GM21360 (cell line): ENCODE measurements around the gene BTG4.

Source experiments
- ATAC-seq: cut with Tn5 transposase; IDR thresholded peaks from one replicate; pipeline ENCODE4 v1.9.1; 2021; ENCODE audit warnings: mild to moderate bottlenecking, moderate library complexity; ENCODE audit not compliant: unreplicated experiment

Gene BTG4

DNA sequence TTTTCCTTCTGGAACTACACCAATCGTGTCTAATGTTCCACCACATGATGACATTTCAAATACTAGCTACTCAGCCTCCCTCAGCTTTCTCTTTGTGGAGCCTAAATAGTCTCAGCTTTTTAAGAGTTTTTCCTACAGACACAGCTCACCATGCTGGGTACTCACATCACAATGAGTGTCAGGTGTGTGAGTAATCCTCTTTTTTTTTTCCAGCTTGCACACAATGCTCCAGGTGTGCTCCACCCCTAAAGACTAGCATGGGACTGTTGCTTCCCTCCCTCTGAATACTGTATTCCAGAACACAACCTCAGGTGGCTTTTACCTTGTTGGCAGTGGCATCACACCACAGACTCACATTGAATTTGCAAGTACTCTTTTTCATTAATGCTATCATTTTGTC is 11.7 kb downstream of the BTG4 start:
- no peak for ATAC-seq

DNA sequence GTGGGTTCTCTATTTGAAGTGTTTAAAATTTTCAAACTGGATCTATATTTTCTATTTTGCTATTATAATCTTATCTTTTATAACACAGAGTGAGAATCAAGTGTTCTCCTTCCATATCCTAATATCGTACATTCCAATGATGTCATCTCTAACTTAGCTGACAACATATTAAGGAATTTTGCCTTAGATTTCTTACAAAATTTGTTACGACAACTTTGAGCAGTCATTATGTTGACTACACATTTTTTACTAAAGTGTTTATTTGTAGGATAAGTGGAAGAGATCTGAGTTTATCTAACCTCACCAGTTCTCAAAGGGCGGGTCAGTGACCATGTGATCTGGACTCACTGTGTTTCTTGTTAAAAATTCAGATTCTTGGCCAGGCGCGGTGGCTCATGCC is 12.7 kb downstream of the BTG4 start:
- no peak for ATAC-seq

DNA sequence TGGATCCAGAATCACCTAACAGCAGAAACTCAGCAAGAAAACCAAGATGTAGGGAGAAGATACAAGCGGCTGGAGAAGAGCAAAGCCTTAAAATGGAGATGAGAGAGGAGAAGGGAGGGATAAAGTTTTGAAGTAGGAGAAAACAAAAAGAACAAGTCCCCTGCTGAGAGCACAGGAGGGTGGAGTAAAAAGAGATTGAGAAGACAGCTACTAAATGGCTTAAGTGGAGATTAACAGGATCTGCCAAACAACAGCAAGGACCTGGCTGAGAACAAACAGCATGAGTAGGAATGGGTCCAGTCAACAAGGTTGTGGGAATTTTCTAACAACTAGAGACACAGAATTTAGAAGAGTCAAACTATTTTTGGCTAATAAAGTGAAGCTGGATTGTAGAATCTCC is 18.1 kb downstream of the BTG4 start:
- no peak for ATAC-seq

- ATAC-seq = no peak
Observed at GRCh38 chr11:111490496-111490895, 21.7 kb downstream of the BTG4 start.

GRCh38 chr11:111483431-111483830 is 28.8 kb downstream of the BTG4 start:
- ATAC-seq = no peak

GRCh38 chr11:111479666-111480065 is 32.5 kb downstream of the BTG4 start:
- ATAC-seq = no peak

GRCh38 chr11:111477898-111478297 is 34.3 kb downstream of the BTG4 start:
- ATAC-seq = no peak

DNA sequence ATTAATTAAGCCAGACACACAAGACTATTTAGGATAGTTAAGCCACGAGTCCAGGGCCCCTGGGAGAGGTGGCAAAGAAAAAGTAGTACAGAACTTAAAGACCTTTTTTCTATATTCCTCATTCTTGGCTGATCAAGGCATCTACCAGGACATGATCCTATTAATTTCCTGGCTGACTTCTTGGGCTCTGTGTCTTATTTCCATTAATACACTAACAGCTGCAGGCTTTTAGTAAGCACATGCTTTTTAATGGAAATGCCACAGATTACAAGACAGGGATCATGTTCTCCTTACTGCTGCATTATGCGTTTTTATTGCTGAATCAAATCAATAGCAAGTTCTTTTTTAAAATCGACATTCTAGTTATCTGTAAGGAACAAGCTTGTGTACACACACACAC is 35.2 kb downstream of the BTG4 start:
- no peak for ATAC-seq

DNA sequence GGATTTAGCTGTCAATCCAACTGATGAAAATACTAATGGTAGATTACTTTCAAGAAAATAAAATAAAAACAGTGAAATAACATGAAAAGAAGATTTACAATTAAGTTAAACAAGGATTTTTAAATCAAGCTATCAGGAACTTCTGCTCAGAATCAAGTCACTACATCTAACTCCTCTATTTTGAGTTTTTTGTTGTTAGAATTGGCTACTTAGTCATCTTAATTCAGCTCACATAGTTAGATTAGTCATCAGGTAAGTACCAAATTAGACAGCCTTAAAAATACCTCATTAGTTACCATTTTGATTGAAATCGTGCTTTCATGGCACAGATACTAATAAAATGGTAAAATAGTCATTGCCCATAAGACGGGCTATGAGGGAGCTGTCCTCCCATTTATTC is 35.8 kb downstream of the BTG4 start:
- no peak for ATAC-seq

GRCh38 chr11:111474432-111474831 is 37.8 kb downstream of the BTG4 start:
- no peak for ATAC-seq

- ATAC-seq = no peak
Observed at GRCh38 chr11:111472228-111472627, 40.0 kb downstream of the BTG4 start.

- no peak for ATAC-seq
Observed at GRCh38 chr11:111469200-111469599, 43.0 kb downstream of the BTG4 start.

DNA sequence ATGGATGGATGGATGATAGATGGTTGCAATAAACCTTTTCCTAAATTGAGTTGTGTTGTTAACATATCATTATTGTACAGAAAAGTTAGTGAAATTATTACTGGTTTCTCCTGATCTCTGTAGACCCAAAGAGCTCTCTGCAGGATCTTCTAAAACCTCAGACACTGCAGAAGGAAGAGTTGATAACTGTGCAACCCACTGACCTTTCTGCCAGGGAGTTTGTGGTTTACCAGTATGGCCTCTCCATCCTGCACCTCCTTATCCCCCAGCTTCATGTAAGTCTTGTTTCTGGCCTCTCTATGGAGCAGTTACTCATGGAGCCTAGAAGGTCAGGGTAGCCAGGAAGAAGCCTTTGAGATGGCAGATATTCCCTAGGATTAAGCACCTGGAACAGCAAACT is 45.6 kb downstream of the BTG4 start:
- no peak for ATAC-seq

- no peak for ATAC-seq
Observed at GRCh38 chr11:111465400-111465799, 46.8 kb downstream of the BTG4 start.

- ATAC-seq = no peak
Observed at GRCh38 chr11:111463276-111463675, 48.9 kb downstream of the BTG4 start.

- ATAC-seq = no peak
Observed at GRCh38 chr11:111462329-111462728, 49.9 kb downstream of the BTG4 start.

DNA sequence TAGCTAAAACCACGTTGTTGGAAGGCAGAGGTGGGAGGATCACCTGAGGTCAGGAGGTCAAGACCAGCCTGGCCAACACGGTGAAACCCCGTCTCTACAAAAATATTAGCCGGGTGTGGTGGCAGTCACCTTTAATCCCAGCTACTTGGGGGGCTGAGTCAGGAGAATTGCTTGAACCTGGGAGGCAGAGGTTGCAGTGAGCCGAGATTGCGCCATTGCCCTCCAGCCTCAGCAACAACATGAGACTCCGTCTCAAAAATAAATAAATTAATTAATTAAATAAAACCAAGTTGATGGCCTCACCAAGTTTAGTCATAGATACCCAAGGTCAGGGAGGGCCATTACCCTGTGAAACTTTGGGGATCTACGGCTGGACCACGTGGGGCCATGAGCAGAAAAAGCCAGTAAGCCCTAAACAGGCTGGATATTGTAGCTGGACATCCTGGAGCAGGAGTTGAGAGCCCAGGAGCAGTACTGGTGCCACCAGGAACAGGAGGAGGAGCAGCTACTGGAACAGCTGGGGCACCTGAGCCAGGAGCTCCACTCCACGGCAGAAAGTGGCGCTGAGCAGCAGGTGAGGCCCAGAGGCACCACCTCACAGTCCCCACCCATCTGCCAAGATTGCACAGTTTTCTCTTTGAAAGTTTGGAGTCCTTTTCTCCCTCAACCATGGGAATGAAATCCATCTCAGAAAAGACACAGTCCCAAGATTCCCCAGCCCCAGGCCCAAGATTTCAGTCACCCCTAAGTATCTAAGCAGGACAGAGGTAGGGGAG is 50.5 kb downstream of the BTG4 start:
- ATAC-seq = no peak

DNA sequence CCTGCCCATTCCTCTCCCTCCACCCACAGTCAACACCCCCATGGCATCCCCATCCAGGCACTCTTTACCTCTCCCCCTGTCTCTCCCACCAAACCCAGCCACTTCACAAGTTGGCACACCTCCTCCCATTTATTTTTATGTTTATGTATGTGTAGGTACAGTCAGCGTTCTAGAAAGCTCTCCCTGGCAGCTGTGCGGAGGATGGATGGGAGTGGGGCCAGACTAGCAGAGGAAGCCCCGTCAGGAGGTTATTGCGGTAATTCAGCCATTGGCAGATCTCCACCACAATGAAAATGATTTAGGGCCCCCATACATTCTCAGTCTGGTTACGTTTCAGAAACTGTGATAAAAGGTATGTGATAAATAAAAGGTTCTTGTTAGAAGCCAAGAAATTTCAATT is 51.3 kb downstream of the BTG4 start:
- ATAC-seq = no peak

- ATAC-seq = no peak
Observed at GRCh38 chr11:111460340-111460739, 51.8 kb downstream of the BTG4 start.

DNA sequence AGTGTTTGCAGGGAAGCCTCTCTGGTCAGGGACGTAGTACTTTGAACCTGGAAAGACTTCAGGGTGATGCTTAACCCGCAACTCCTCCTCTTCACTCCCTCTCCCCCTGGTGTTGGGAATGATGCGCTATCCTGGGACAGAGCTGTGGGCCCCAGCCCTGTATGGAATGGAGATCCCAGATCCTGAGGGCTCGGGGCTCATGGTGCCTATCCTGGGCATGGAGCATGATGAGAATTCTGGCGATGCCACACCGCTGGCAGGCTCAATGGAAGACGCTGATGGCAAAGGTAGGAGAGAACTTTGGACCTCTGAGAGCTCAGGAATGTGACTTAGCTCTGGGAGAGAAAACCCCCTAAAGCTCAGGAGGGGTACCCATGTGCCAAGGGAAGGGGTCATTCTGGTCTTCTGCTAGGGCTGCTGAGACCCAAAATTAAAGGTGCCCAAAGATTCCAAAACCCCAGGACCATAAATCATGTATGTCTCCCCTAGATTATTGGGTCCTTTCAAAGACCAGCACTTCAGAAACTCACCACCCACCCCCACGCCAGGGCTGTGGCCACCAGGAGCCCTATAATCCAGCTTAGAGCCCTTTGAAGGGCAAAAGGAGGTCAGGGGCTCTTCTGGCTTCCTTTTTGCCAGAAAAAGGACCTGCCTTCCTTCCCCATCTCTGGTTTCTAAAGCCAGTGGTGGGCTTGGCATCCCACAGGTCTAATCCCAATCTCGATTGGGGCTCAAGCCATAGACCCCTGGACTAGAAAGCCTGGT is 52.5 kb downstream of the BTG4 start:
- no peak for ATAC-seq

- no peak for ATAC-seq
Observed at GRCh38 chr11:111457731-111458368, 54.3 kb downstream of the BTG4 start.
